Adrenal gland (tissue), 12 donors: ENCODE results near the gene FAR2. TPM values are rescaled to one million over a fixed set of nuclear protein-coding genes. Genes with fewer than 3 reads are reported as not detected.

ENCODE experiments used
- DNase-seq, 7 donors: peaks; one replicate each; pipeline ENCODE4 v3.0.0-alpha.2; 2019 to 2020
- H3K27ac ChIP-seq, 5 donors: fragments of 200-600 bp; sonication (generic) in 4 of 5; 1 replicate in 3 of 5; 2 replicates in 2 of 5; pipeline versions ENCODE4 v1.5.1 to v1.8.0; 2016 to 2020; ENCODE audit warnings: mild to moderate bottlenecking in 1 of 5
- H3K27me3 ChIP-seq: fragments of 200-600 bp; 2 replicates; pipeline ENCODE4 v1.8.0; 2021
- H3K36me3 ChIP-seq, 2 donors: fragments of 200-600 bp; replicated peaks in 1 of 2; 1 replicate in 1 of 2; 2 replicates in 1 of 2; pipeline versions ENCODE4 v1.5.1 to v1.8.0; 2018 to 2022
- H3K4me1 ChIP-seq, 2 donors: fragments of 200-600 bp; replicated peaks in 1 of 2; 1 replicate in 1 of 2; 2 replicates in 1 of 2; pipeline versions ENCODE4 v1.5.1 to v1.8.0; 2018 to 2021
- H3K4me3 ChIP-seq, 4 donors: fragments of 200-600 bp; sonication (generic) in 3 of 4; one replicate each; pipeline ENCODE4 v1.5.1; 2016 to 2018
- H3K9me3 ChIP-seq, 3 donors: fragments of 200-600 bp; sonication (generic) in 1 of 3; replicated peaks in 1 of 3; 1 replicate in 2 of 3; 2 replicates in 1 of 3; pipeline versions ENCODE4 v1.5.1 to v1.8.0; 2016 to 2021
- POLR2A ChIP-seq, 2 donors: fragments of 450-650 bp; IDR thresholded peaks; one replicate each; pipeline ENCODE4 v1.6.1; 2017; ENCODE audit warnings: antibody characterized with exemption in 2 of 2, mild to moderate bottlenecking in 2 of 2, moderate library complexity in 1 of 2
- WGBS, 4 donors: extraction: QIAGEN DNeasy Blood & Tissue Kit in 2 of 4; methylation state at CpG; one replicate each; pipeline versions ENCODE4 v1.1.5 to v1.1.7; 2013 to 2017; 5-methylcytosine and 5-hydroxymethylcytosine counted together
- intact Hi-C, 2 donors: fragments of 100-400 bp; cut with DNase I; formaldehyde crosslinking; loops; one replicate each; pipeline versions ENCODE4 v1.14.1 to v1.15.0; 2022 to 2023
- polyA plus RNA-seq, 3 donors: library from polyadenylated mRNA; stranded (reverse); fragments of 200-250 nt in 2 of 3; fragments of 350-450 nt in 1 of 3; fragmentation: Illumina TruSeq in 1 of 3; extraction: RNeasy Lipid Tissue Mini Kit (QIAGEN cat#74804) in 1 of 3; gene quantifications; one replicate each; pipeline ENCODE4 v1.2.3, GENCODE V29; 2013 to 2014
- total RNA-seq, 9 donors: library from RNA; depleted of rRNA in 4 of 9; stranded (reverse); fragments of >200 nt in 4 of 9; fragments of 120-200 nt in 1 of 9; fragmentation: NEBNext Ultra II Directional in 1 of 9; extraction: Animal tissue kit (Norgen Biotek cat#: 25700) in 1 of 9; gene quantifications; one replicate each; pipeline versions ENCODE4 v1.1.0 to v1.2.4, GENCODE V29; 2013 to 2023
- TF ChIP-seq, protein P1 (sequence below), 6 experiments: fragments of 450-650 bp in 4 of 6; fragments of 200-600 bp in 2 of 6; sonication (generic) in 1 of 6; IDR thresholded peaks; 1 replicate in 5 of 6; 2 replicates in 1 of 6; pipeline versions ENCODE4 v1.5.1 to v1.8.0; 2016 to 2021; ENCODE audit warnings: antibody characterized with exemption in 6 of 6, mild to moderate bottlenecking in 2 of 6, moderate library complexity in 1 of 6
- donor health status: healthy with polysubstance abuse.
- donor health status: Bipolar disorder and iron deficiency.
- donor health status: DM: yes; HTN: yes; CAD: no.
- donor health status: DM: no; HTN: no; CAD: no.
- donor health status: DM: no; HTN: no; CAD: no.
- donor health status: DM: yes; HTN: yes; CAD: no.

Gene FAR2
- total and polyA plus RNA-seq, 12 donors, result 1.9 to 10.3 (median 4.9) TPM

DNA sequence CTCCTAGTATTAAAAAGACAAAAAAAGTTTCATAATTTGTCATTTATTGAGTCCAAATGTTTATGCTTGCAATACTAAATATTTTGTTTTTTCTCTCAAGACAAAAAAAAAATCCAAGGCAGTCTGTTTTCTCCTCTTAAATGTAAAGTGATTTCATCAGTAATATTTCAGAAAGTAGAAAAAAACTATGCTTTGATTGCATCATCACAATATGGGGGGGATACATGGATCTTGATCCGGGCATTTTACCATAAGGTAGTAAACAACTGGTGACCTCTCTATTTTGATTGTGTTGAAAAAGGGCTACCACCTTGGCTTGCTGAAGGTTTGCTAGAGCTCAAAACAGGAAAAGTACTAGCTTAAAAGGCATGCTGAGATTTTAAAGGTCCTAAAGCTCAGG is 188.2 kb downstream of the FAR2 start:
- H3K27me3 ChIP-seq, result no peaks in the 10 kb centered on the region
- peaks cover 0 to 16% of the 10 kb centered on the region in 2 donors for H3K36me3 ChIP-seq
- no peaks in the 10 kb centered on the region for H3K4me1 ChIP-seq
- H3K27ac ChIP-seq, result no peak overlapping the region
- no peak overlapping the region for H3K4me3 ChIP-seq
- no peaks in the 10 kb centered on the region for H3K9me3 ChIP-seq
- 90 to 100% (median 94%) methylated on average over 1 of the region's 1 CpG for WGBS, 4 donors
- intact Hi-C loops, result no loop called here
- DNase-seq, result no peak
- TF ChIP-seq POLR2A (IDR thresholded peaks at IDR 0.05), result no peak
- TF ChIP-seq, protein P1, sequence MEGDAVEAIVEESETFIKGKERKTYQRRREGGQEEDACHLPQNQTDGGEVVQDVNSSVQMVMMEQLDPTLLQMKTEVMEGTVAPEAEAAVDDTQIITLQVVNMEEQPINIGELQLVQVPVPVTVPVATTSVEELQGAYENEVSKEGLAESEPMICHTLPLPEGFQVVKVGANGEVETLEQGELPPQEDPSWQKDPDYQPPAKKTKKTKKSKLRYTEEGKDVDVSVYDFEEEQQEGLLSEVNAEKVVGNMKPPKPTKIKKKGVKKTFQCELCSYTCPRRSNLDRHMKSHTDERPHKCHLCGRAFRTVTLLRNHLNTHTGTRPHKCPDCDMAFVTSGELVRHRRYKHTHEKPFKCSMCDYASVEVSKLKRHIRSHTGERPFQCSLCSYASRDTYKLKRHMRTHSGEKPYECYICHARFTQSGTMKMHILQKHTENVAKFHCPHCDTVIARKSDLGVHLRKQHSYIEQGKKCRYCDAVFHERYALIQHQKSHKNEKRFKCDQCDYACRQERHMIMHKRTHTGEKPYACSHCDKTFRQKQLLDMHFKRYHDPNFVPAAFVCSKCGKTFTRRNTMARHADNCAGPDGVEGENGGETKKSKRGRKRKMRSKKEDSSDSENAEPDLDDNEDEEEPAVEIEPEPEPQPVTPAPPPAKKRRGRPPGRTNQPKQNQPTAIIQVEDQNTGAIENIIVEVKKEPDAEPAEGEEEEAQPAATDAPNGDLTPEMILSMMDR (IDR thresholded peaks at IDR 0.05), result no peak

DNA sequence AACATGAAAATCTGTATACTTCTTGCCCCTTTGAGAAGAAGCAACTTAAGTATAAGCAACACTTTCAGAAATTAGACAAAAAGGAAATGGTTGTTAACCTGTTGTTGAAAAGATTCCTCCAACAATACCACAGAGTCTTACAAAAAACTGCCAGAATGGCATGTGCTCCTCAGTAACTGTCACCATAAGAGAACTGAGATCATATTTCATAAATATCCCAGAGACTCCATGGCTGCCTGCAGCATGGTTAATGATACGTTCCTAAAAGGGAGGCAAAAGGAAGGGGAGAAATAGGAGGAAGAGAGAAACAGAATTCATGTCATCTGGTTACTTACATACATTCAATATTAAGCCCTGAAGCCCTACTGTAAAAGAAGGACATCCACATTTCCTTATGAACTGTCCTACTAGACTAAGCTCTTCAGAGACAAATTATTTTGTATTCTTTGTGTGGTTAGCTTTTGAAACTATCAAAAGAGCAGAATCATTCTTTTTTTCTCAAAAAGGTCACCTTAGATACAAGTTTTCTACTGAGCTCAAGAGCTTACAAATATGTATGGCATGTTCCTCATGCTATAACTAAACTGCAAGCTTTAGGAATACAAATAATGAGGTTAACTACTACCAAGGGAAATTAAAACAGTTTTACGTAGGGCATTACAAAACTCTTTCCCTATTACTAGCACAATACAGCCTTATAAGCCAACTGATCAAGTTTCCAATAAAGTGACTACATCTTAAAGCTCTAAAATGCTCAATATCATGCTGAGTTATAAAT is 194.1 kb downstream of the FAR2 start:
- Histone ChIP-seq H3K27me3 (no peaks in the 10 kb centered on the region), H3K4me3 (no peak overlapping the region), H3K9me3 (no peaks in the 10 kb centered on the region), H3K4me1 (no peaks in the 10 kb centered on the region), H3K36me3 (peaks cover 0 to 20% of the 10 kb centered on the region in 2 donors), H3K27ac (no peak overlapping the region)
- intact Hi-C loops, result no loop called here
- TF ChIP-seq, protein P1 (IDR thresholded peaks at IDR 0.05), result no peak
- TF ChIP-seq POLR2A (IDR thresholded peaks at IDR 0.05), result no peak
- WGBS, 4 donors, result 85 to 95% (median 91%) methylated on average over 2 of the region's 2 CpGs
- no peak for DNase-seq

DNA sequence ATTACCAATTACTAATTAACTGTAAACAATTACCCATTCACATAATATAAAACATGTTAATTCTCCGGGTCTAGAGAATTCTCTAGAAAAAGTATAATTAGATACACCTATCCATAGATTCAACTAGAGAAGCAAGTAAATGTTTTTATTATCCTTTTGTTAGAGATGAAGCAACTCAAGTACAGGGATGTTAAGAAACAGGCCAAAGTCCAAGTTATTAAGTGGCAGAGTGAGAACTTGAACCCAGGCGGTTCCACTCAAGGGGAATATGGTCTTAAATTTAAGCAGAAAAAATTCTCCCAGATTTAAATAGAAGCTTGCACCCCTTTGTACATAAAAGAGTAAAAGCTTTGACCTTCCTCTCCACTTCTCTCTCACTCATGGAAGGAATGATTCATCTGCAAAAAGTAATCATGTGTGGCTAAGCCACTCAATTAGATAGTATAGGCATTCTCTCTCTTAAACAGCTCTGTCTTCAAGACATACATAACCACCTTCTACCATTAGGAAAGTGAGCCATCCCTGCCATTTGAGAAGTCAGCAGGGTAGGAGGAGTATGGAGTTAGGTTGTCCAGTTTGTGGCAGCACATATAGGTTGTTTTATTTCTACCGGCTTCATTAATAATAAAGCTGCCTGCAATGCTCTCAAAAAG is 197.8 kb downstream of the FAR2 start:
- no peak for DNase-seq
- H3K27ac ChIP-seq, result no peak overlapping the region
- WGBS, 4 donors, result 93 to 100% (median 96%) methylated on average over 3 of the region's 3 CpGs
- no peaks in the 10 kb centered on the region for H3K9me3 ChIP-seq
- H3K4me1 ChIP-seq, result no peaks in the 10 kb centered on the region
- intact Hi-C loops, result no loop called here
- no peak overlapping the region for H3K4me3 ChIP-seq
- TF ChIP-seq, protein P1 (IDR thresholded peaks at IDR 0.05), result no peak
- no peak for TF ChIP-seq POLR2A (IDR thresholded peaks at IDR 0.05)
- no peaks in the 10 kb centered on the region for H3K27me3 ChIP-seq
- H3K36me3 ChIP-seq, result peaks cover 0 to 10% of the 10 kb centered on the region in 2 donors

DNA sequence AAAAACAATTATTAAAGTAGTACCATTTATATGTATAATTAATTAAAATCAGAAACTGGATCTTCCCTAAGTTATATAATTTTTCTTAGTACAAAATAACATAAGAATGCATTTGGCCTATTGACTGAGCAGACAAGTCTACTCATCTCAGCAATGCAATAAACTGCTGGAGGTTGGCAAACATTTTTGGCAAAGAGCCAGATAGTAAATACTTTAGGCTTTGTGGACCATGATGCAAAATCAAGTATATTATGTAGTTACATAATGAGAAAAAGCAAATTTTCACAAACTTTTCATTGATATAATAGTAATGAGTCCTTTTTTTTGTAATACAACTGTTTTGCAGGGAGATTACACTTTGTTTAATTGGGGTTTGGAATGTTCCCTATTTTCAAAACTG is 201.0 kb downstream of the FAR2 start:
- H3K9me3 ChIP-seq, result no peaks in the 10 kb centered on the region
- DNase-seq, result no peak
- TF ChIP-seq, protein P1 (IDR thresholded peaks at IDR 0.05), result no peak
- peaks cover 0 to 10% of the 10 kb centered on the region in 2 donors for H3K36me3 ChIP-seq
- no peak overlapping the region for H3K27ac ChIP-seq
- intact Hi-C loops, result no loop called here
- no peaks in the 10 kb centered on the region for H3K4me1 ChIP-seq
- no peaks in the 10 kb centered on the region for H3K27me3 ChIP-seq
- H3K4me3 ChIP-seq, result no peak overlapping the region
